H9 (cell line): Measurements from ENCODE around the gene SSPN. TPM values are rescaled to one million over a fixed set of nuclear protein-coding genes. Genes with fewer than 3 reads are reported as not detected.

Experiments
- DNase-seq: peaks from one replicate; pipeline ENCODE4 v3.0.0-alpha.2; 2017
- H2AFZ ChIP-seq: one replicate; pipeline ENCODE4 v1.6.1; 2013; ENCODE audit warnings: mild to moderate bottlenecking, low read length, control low read depth, moderate library complexity
- H2AK5ac ChIP-seq: 2 replicates; pipeline ENCODE4 v1.6.1; 2013; ENCODE audit warnings: low read length, control low read depth, mixed read lengths; ENCODE audit not compliant: insufficient read length
- H2BK120ac ChIP-seq: one replicate; pipeline ENCODE4 v1.6.1; 2013; ENCODE audit warnings: low read depth, mild to moderate bottlenecking, low read length, control low read depth, inconsistent platforms; ENCODE audit not compliant: poor library complexity, severe bottlenecking
- H2BK12ac ChIP-seq: 2 replicates; pipeline ENCODE4 v1.6.1; 2013; ENCODE audit warnings: low read length, control low read depth, mixed read lengths, low read depth; ENCODE audit not compliant: insufficient read length
- H2BK15ac ChIP-seq: 2 replicates; pipeline ENCODE4 v1.6.1; 2013; ENCODE audit warnings: low read depth, low read length, control low read depth
- H2BK20ac ChIP-seq: one replicate; pipeline ENCODE4 v1.6.1; 2013; ENCODE audit warnings: low read depth, mild to moderate bottlenecking, low read length, control low read depth, inconsistent platforms; ENCODE audit not compliant: poor library complexity, severe bottlenecking
- H2BK5ac ChIP-seq: 2 replicates; pipeline ENCODE4 v1.6.1; 2013; ENCODE audit warnings: low read length, control low read depth, mixed read lengths; ENCODE audit not compliant: insufficient read length
- H3K14ac ChIP-seq: 2 replicates; pipeline ENCODE4 v1.6.1; 2013; ENCODE audit warnings: low read length, control low read depth; ENCODE audit not compliant: insufficient read depth
- H3K18ac ChIP-seq: 2 replicates; pipeline ENCODE4 v1.6.1; 2013; ENCODE audit warnings: low read depth, mild to moderate bottlenecking, mixed read lengths, low read length, control low read depth; ENCODE audit not compliant: insufficient read length
- H3K23ac ChIP-seq: 2 replicates; pipeline ENCODE4 v1.6.1; 2013; ENCODE audit warnings: low read length, control low read depth, mixed read lengths, low read depth; ENCODE audit not compliant: insufficient read length
- H3K23me2 ChIP-seq: 2 replicates; pipeline ENCODE4 v1.6.1; 2013; ENCODE audit warnings: low read depth, mild to moderate bottlenecking, mixed read lengths, low read length, control low read depth; ENCODE audit not compliant: insufficient read length, poor library complexity, severe bottlenecking
- H3K27ac ChIP-seq: 2 replicates; pipeline ENCODE4 v1.5.1; 2013; ENCODE audit warnings: low read length, control low read depth, mixed read lengths, low read depth; ENCODE audit not compliant: insufficient read length
- H3K27me3 ChIP-seq: 2 replicates; pipeline ENCODE4 v1.6.1; 2013; ENCODE audit warnings: low read length, control low read depth, inconsistent platforms; ENCODE audit not compliant: insufficient read depth
- H3K4ac ChIP-seq: 2 replicates; pipeline ENCODE4 v1.6.1; 2013; ENCODE audit warnings: low read depth, mild to moderate bottlenecking, control low read depth, inconsistent platforms, low read length, moderate library complexity
- H3K4me1 ChIP-seq: 2 replicates; pipeline ENCODE4 v1.6.1; 2013; ENCODE audit warnings: low read length, control low read depth, inconsistent platforms; ENCODE audit not compliant: insufficient read depth
- H3K4me2 ChIP-seq: 2 replicates; pipeline ENCODE4 v1.6.1; 2013; ENCODE audit warnings: low read length, control low read depth, mixed read lengths; ENCODE audit not compliant: insufficient read length, insufficient read depth
- H3K56ac ChIP-seq: 2 replicates; pipeline ENCODE4 v1.6.1; 2013; ENCODE audit warnings: low read depth, mild to moderate bottlenecking, mixed read lengths, low read length, control low read depth; ENCODE audit not compliant: insufficient read length
- H3K79me1 ChIP-seq: 2 replicates; pipeline ENCODE4 v1.6.1; 2013; ENCODE audit warnings: low read depth, mild to moderate bottlenecking, moderate library complexity, low read length, control low read depth, inconsistent platforms; ENCODE audit not compliant: insufficient read depth, poor library complexity, severe bottlenecking
- H3K79me2 ChIP-seq: 2 replicates; pipeline ENCODE4 v1.6.1; 2013; ENCODE audit warnings: low read length, control low read depth, inconsistent platforms; ENCODE audit not compliant: insufficient read depth
- H3K9ac ChIP-seq: 2 replicates; pipeline ENCODE4 v1.6.1; 2013; ENCODE audit warnings: low read length, control low read depth, mixed read lengths; ENCODE audit not compliant: insufficient read length; ENCODE audit errors: extremely low read depth
- H3K9me3 ChIP-seq: one replicate; pipeline ENCODE4 v1.6.1; 2013; ENCODE audit warnings: low read depth, low read length, inconsistent platforms; ENCODE audit not compliant: control insufficient read depth
- H3T11ph ChIP-seq: one replicate; pipeline ENCODE4 v1.6.1; 2013; ENCODE audit warnings: mild to moderate bottlenecking, low read length, control low read depth, inconsistent platforms
- H4K20me1 ChIP-seq: one replicate; pipeline ENCODE4 v1.6.1; 2013; ENCODE audit not compliant: control insufficient read depth, insufficient read length, insufficient read depth
- H4K5ac ChIP-seq: 2 replicates; pipeline ENCODE4 v1.6.1; 2013; ENCODE audit warnings: low read depth, mild to moderate bottlenecking, mixed read lengths, low read length, control low read depth; ENCODE audit not compliant: insufficient read length
- H4K8ac ChIP-seq: replicated peaks from 2 replicates; pipeline ENCODE4 v1.6.1; 2013; ENCODE audit warnings: low read length, control low read depth, mixed read lengths, low read depth; ENCODE audit not compliant: insufficient read length
- H4K91ac ChIP-seq: 2 replicates; pipeline ENCODE4 v1.6.1; 2013; ENCODE audit warnings: low read depth, mild to moderate bottlenecking, moderate library complexity, mixed read lengths, low read length, control low read depth; ENCODE audit not compliant: insufficient read length
- H3K27ac Mint-ChIP-seq, 3 experiments: 2 replicates in 2 of 3; 3 replicates in 1 of 3; pipeline ENCODE4 v1.8.0; 2020 to 2021; ENCODE audit warnings: mixed read lengths in 3 of 3, mild to moderate bottlenecking in 1 of 3, moderate library complexity in 1 of 3
- H3K27me3 Mint-ChIP-seq: 2 replicates; pipeline ENCODE4 v1.8.0; 2021; ENCODE audit warnings: low read depth, mild to moderate bottlenecking, moderate library complexity, mixed read lengths
- H3K36me3 Mint-ChIP-seq, 3 experiments: 2 replicates in 2 of 3; 3 replicates in 1 of 3; pipeline ENCODE4 v1.8.0; 2020 to 2021; ENCODE audit warnings: low read depth in 3 of 3, mixed read lengths in 3 of 3; ENCODE audit not compliant: insufficient read depth in 1 of 3
- H3K4me1 Mint-ChIP-seq, 2 experiments: 2 replicates each; pipeline ENCODE4 v1.8.0; 2020; ENCODE audit warnings: mixed read lengths in 2 of 2
- H3K4me3 Mint-ChIP-seq, 2 experiments: 2 replicates in 1 of 2; 3 replicates in 1 of 2; pipeline ENCODE4 v1.8.0; 2020 to 2021; ENCODE audit warnings: mild to moderate bottlenecking in 2 of 2, mixed read lengths in 2 of 2, moderate library complexity in 1 of 2
- H3K9me3 Mint-ChIP-seq, 2 experiments: 2 replicates in 1 of 2; 3 replicates in 1 of 2; pipeline ENCODE4 v1.8.0; 2020; ENCODE audit warnings: mild to moderate bottlenecking in 2 of 2, mixed read lengths in 2 of 2, moderate library complexity in 1 of 2
- CTCF ChIP-seq: fragments of 200-600 bp; sonication (generic); conservative IDR thresholded peaks from 3 replicates; pipeline ENCODE4 v1.8.0; 2021; ENCODE audit warnings: antibody characterized with exemption, mild to moderate bottlenecking
- WGBS: extraction: QIAGEN DNeasy Blood & Tissue Kit; methylation state at CpG from one replicate; pipeline ENCODE4 v1.1.7; 2013; ENCODE audit warnings: missing lambda C conversion rate, low lambda C conversion rate, mixed read lengths; ENCODE audit not compliant: insufficient read length; ENCODE audit errors: extremely low coverage; 5-methylcytosine and 5-hydroxymethylcytosine counted together
- total RNA-seq: library from RNA; stranded (reverse); gene quantifications from 2 replicates; pipeline ENCODE4 v1.2.1, GENCODE V29; 2021

SSPN gene
- total RNA-seq, 1 experiment from 2014 or later = 0.81 TPM

- H3K9ac ChIP-seq = no peak overlapping the region
- H4K5ac ChIP-seq = no peak overlapping the region
- no peaks in the 10 kb centered on the region for H3K79me2 ChIP-seq
- no peak for TF ChIP-seq CTCF
- H3K56ac ChIP-seq = no peak overlapping the region
- H3K23ac ChIP-seq = no peak overlapping the region
- H4K8ac ChIP-seq = no peak overlapping the region
- peaks cover 2% of the 10 kb centered on the region; the same call in 1 of the 2 replicates for H3K4me1 ChIP-seq
- no peak overlapping the region for H2BK120ac ChIP-seq
- H3T11ph ChIP-seq = no peak overlapping the region
- no peak overlapping the region for H4K91ac ChIP-seq
- no peak overlapping the region for H3K4me3 Mint-ChIP-seq
- H2BK20ac ChIP-seq = no peak overlapping the region
- no peak overlapping the region for H2BK12ac ChIP-seq
- H2BK5ac ChIP-seq = no peak overlapping the region
- H3K23me2 ChIP-seq = peaks cover 6% of the 10 kb centered on the region
- H3K4me2 ChIP-seq = no peak overlapping the region
- H3K9me3 Mint-ChIP-seq = no peaks in the 10 kb centered on the region
- no peak overlapping the region for H2BK15ac ChIP-seq
- no CpG with 5 or more reads among the region's 1 CpG for WGBS
- no peak for DNase-seq
- no peak overlapping the region for H3K4ac ChIP-seq
- H4K20me1 ChIP-seq = no peaks in the 10 kb centered on the region
- no peaks in the 10 kb centered on the region for H3K9me3 ChIP-seq
- peaks cover 4 to 10% of the 10 kb centered on the region in 2 experiments; a peak in 2 of 4 replicates for H3K4me1 Mint-ChIP-seq
- peaks cover 46% of the 10 kb centered on the region for H3K27me3 Mint-ChIP-seq
- no peak overlapping the region for H2AFZ ChIP-seq
- no peak overlapping the region for H3K14ac ChIP-seq
- no peak overlapping the region for H3K27ac ChIP-seq
- no peaks in the 10 kb centered on the region for H3K36me3 Mint-ChIP-seq
- no peaks in the 10 kb centered on the region for H3K79me1 ChIP-seq
- no peak overlapping the region for H3K27ac Mint-ChIP-seq
- no peak overlapping the region for H2AK5ac ChIP-seq
- peaks cover 8% of the 10 kb centered on the region; the same call in 1 of the 2 replicates for H3K27me3 ChIP-seq
- H3K18ac ChIP-seq = no peak overlapping the region
Measured at GRCh38 chr12:26193539-26193938, 1.8 kb upstream of the SSPN start.
